Liver (tissue), 9 donors: ENCODE data around the gene ADAMTS2. TPM values are rescaled to one million over a fixed set of nuclear protein-coding genes. Genes with fewer than 3 reads are reported as not detected.

Experiments
- DNase-seq: peaks from one replicate; pipeline ENCODE4 v3.0.0-alpha.2; 2017; ENCODE audit warnings: low spot score
- H3K27ac ChIP-seq, 2 donors: one replicate each; pipeline ENCODE4 v1.7.0; 2013; ENCODE audit warnings: inconsistent platforms in 2 of 2, low read length in 2 of 2, control low read depth in 1 of 2, low read depth in 1 of 2, mild to moderate bottlenecking in 1 of 2
- H3K27me3 ChIP-seq, 4 donors: one replicate each; pipeline versions ENCODE4 v1.6.1 to v1.7.0; 2013; ENCODE audit warnings: low read length in 3 of 4, inconsistent platforms in 1 of 4, mild to moderate bottlenecking in 1 of 4, moderate library complexity in 1 of 4; ENCODE audit not compliant: control insufficient read depth in 4 of 4, insufficient read depth in 4 of 4
- H3K36me3 ChIP-seq, 4 donors: one replicate each; pipeline versions ENCODE4 v1.6.1 to v1.7.0; 2013; ENCODE audit warnings: low read length in 3 of 4, mild to moderate bottlenecking in 3 of 4, low read depth in 1 of 4, moderate library complexity in 1 of 4; ENCODE audit not compliant: control insufficient read depth in 4 of 4, insufficient read depth in 3 of 4
- H3K4me1 ChIP-seq, 4 donors: one replicate each; pipeline versions ENCODE4 v1.6.1 to v1.7.0; 2013; ENCODE audit warnings: low read length in 3 of 4, mild to moderate bottlenecking in 3 of 4, moderate library complexity in 1 of 4; ENCODE audit not compliant: control insufficient read depth in 4 of 4, insufficient read depth in 4 of 4
- H3K4me3 ChIP-seq, 3 donors: one replicate each; pipeline versions ENCODE4 v1.6.1 to v1.7.0; 2013; ENCODE audit warnings: low read length in 3 of 3, control low read depth in 1 of 3, low read depth in 1 of 3, mild to moderate bottlenecking in 1 of 3
- H3K9ac ChIP-seq, 2 donors: one replicate each; pipeline ENCODE4 v1.7.0; 2013; ENCODE audit warnings: low read length in 2 of 2, mild to moderate bottlenecking in 2 of 2, moderate library complexity in 2 of 2, control low read depth in 1 of 2, low read depth in 1 of 2
- H3K9me3 ChIP-seq, 4 donors: one replicate each; pipeline versions ENCODE4 v1.6.1 to v1.7.0; 2013; ENCODE audit warnings: low read length in 3 of 4; ENCODE audit not compliant: control insufficient read depth in 4 of 4
- GABPA ChIP-seq, 2 donors: IDR thresholded peaks in 1 of 2; conservative IDR thresholded peaks in 1 of 2; 2 replicates each; pipeline ENCODE4 v1.6.1; 2016; ENCODE audit warnings: antibody characterized with exemption in 2 of 2, mild to moderate bottlenecking in 1 of 2, moderate library complexity in 1 of 2
- HNF4A ChIP-seq, 2 donors: conservative IDR thresholded peaks; 2 replicates each; pipeline ENCODE4 v1.6.1; 2016; ENCODE audit warnings: antibody characterized with exemption in 2 of 2, mild to moderate bottlenecking in 2 of 2
- HNF4G ChIP-seq: IDR thresholded peaks from 2 replicates; pipeline ENCODE4 v1.6.1; 2016; ENCODE audit warnings: antibody characterized with exemption
- JUND ChIP-seq, 2 donors: IDR thresholded peaks; 2 replicates each; pipeline ENCODE4 v1.6.1; 2016; ENCODE audit warnings: antibody characterized with exemption in 2 of 2
- NR2F2 ChIP-seq: IDR thresholded peaks from 2 replicates; pipeline ENCODE4 v1.6.1; 2016; ENCODE audit warnings: antibody characterized with exemption
- RAD21 ChIP-seq, 2 donors: IDR thresholded peaks; 2 replicates each; pipeline ENCODE4 v1.6.1; 2016; ENCODE audit warnings: antibody characterized with exemption in 2 of 2, mild to moderate bottlenecking in 2 of 2
- RXRA ChIP-seq, 2 donors: IDR thresholded peaks; 2 replicates each; pipeline ENCODE4 v1.6.1; 2017 to 2018; ENCODE audit warnings: antibody characterized with exemption in 2 of 2, mild to moderate bottlenecking in 1 of 2
- SP1 ChIP-seq: IDR thresholded peaks from 2 replicates; pipeline ENCODE4 v1.6.1; 2018; ENCODE audit warnings: antibody characterized with exemption, mild to moderate bottlenecking
- YY1 ChIP-seq: IDR thresholded peaks from 2 replicates; pipeline ENCODE4 v1.6.1; 2016; ENCODE audit warnings: antibody characterized with exemption, mild to moderate bottlenecking
- WGBS: extraction: QIAGEN DNeasy Blood & Tissue Kit; methylation state at CpG from one replicate; pipeline ENCODE4 v1.1.7; 2013; 5-methylcytosine and 5-hydroxymethylcytosine counted together
- polyA plus RNA-seq, 2 donors: library from polyadenylated mRNA; stranded (reverse) in 1 of 2; unstranded in 1 of 2; fragments of 200-250 nt in 1 of 2; fragments of >200 nt in 1 of 2; fragmentation: Nextera tagmentation in 1 of 2; extraction: Ambion mirVana in 1 of 2; gene quantifications; one replicate each; pipeline versions ENCODE4 v1.2.1 to v1.2.3, GENCODE V29; 2013 to 2015
- total RNA-seq, 2 donors: library from RNA; depleted of rRNA; stranded (reverse); fragments of >200 nt; gene quantifications; one replicate each; pipeline ENCODE4 v1.2.3, GENCODE V29; 2014
- TF ChIP-seq, protein P1 (sequence below): IDR thresholded peaks from 2 replicates; pipeline ENCODE4 v1.6.1; 2016; ENCODE audit warnings: antibody characterized with exemption
- TF ChIP-seq, protein P2 (sequence below): IDR thresholded peaks from 2 replicates; pipeline ENCODE4 v1.6.1; 2016; ENCODE audit warnings: antibody characterized with exemption, mild to moderate bottlenecking
- TF ChIP-seq, protein P3 (sequence below): IDR thresholded peaks from 2 replicates; pipeline ENCODE4 v1.6.1; 2016; ENCODE audit warnings: antibody characterized with exemption
- donor health status: healthy.
- donor health status: healthy.
- donor health status: healthy.
- donor health status: healthy.
- donor health status: healthy.

Gene ADAMTS2
- total and polyA plus RNA-seq, 4 donors = 2.7 to 24.3 (median 12.0) TPM

DNA sequence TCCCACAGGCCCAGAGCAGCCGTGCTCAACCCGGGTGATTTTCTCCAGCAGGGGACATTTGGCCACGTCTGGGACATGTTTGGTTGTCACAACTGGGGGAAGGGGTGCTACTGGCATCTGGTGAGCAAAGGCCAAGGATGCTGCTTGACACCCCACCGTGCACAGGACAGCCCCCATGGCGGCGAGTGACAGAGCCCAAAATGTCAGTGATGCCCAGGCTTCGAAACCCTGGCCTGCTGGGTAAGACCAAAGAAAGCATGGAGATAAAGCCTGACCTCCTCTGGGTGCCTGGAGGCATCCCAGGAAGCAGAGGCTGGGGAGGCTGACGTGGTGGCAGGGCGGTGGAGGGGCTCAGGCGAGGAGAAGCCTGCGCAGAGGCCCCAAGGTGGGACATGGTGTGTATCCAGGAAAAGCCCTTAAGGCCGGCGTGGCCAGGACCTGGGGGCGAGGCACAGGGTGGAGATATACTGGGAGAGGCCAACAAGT, 218.7 kb downstream of the ADAMTS2 start:
- H3K9ac ChIP-seq = no peak overlapping the region
- H3K27ac ChIP-seq = no peak overlapping the region
- H3K4me3 ChIP-seq = no peak overlapping the region
- H3K36me3 ChIP-seq = peaks cover 0 to 3% (median 0%) of the 10 kb centered on the region in 4 donors
- H3K9me3 ChIP-seq = peaks cover 3 to 11% (median 7%) of the 10 kb centered on the region in 4 donors
- H3K27me3 ChIP-seq = no peaks in the 10 kb centered on the region
- TF ChIP-seq HNF4G = no peak
- TF ChIP-seq SP1 = no peak
- no peak for TF ChIP-seq JUND (IDR thresholded peaks at IDR 0.05)
- TF ChIP-seq, protein P1, sequence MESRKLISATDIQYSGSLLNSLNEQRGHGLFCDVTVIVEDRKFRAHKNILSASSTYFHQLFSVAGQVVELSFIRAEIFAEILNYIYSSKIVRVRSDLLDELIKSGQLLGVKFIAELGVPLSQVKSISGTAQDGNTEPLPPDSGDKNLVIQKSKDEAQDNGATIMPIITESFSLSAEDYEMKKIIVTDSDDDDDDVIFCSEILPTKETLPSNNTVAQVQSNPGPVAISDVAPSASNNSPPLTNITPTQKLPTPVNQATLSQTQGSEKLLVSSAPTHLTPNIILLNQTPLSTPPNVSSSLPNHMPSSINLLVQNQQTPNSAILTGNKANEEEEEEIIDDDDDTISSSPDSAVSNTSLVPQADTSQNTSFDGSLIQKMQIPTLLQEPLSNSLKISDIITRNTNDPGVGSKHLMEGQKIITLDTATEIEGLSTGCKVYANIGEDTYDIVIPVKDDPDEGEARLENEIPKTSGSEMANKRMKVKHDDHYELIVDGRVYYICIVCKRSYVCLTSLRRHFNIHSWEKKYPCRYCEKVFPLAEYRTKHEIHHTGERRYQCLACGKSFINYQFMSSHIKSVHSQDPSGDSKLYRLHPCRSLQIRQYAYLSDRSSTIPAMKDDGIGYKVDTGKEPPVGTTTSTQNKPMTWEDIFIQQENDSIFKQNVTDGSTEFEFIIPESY = no peak
- TF ChIP-seq RXRA (IDR thresholded peaks at IDR 0.05) = no peak
- TF ChIP-seq, protein P2, sequence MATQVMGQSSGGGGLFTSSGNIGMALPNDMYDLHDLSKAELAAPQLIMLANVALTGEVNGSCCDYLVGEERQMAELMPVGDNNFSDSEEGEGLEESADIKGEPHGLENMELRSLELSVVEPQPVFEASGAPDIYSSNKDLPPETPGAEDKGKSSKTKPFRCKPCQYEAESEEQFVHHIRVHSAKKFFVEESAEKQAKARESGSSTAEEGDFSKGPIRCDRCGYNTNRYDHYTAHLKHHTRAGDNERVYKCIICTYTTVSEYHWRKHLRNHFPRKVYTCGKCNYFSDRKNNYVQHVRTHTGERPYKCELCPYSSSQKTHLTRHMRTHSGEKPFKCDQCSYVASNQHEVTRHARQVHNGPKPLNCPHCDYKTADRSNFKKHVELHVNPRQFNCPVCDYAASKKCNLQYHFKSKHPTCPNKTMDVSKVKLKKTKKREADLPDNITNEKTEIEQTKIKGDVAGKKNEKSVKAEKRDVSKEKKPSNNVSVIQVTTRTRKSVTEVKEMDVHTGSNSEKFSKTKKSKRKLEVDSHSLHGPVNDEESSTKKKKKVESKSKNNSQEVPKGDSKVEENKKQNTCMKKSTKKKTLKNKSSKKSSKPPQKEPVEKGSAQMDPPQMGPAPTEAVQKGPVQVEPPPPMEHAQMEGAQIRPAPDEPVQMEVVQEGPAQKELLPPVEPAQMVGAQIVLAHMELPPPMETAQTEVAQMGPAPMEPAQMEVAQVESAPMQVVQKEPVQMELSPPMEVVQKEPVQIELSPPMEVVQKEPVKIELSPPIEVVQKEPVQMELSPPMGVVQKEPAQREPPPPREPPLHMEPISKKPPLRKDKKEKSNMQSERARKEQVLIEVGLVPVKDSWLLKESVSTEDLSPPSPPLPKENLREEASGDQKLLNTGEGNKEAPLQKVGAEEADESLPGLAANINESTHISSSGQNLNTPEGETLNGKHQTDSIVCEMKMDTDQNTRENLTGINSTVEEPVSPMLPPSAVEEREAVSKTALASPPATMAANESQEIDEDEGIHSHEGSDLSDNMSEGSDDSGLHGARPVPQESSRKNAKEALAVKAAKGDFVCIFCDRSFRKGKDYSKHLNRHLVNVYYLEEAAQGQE = no peak
- no peak for TF ChIP-seq NR2F2
- TF ChIP-seq RAD21 (IDR thresholded peaks at IDR 0.05) = no peak
- TF ChIP-seq GABPA (IDR thresholded peaks at IDR 0.05 in 1 of 2, conservative IDR thresholded peaks at IDR 0.05 in 1 of 2) = no peak
- TF ChIP-seq YY1 = no peak
- TF ChIP-seq, protein P3, sequence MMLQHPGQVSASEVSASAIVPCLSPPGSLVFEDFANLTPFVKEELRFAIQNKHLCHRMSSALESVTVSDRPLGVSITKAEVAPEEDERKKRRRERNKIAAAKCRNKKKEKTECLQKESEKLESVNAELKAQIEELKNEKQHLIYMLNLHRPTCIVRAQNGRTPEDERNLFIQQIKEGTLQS = no peak
- no peak for DNase-seq
- H3K4me1 ChIP-seq = no peaks in the 10 kb centered on the region
- 85% methylated on average over 14 of the region's 14 CpGs for WGBS

DNA sequence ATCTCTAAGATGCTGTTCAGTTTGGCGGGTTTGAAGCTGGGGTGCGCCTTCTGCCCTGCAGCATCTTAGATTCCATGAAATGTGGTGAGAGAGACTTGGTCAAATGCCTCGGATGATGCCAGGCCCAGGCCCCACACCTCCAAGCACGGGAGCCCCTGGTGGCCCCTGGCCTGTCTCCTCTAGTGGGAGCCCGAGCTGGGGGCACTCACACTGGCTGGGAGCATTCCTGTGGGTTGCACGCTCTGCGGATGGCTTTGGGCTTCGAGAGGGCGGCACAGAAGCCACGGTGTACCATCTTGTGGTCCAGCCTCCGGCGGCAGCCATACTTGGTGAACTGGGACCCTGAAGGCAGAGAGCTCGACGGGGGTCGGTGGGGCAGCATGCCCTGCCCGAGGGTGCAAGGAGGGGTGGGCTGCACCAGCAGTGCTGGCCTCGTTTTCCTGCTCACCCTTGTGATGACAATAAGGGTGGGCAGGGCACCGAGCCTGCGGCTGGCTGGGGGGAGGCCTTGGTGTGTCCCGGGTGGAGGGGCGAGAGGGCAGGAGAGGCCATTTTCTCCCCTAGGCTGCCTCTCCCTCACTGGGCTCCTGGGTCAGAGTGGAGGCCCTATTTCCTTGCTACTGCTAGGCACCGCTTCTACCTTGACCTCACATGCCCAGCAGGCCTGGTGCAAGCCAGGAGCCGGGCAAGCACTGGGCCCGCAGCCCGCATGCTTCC, 219.3 kb downstream of the ADAMTS2 start:
- Histone ChIP-seq H3K27me3 (no peaks in the 10 kb centered on the region), H3K4me3 (no peak overlapping the region), H3K27ac (no peak overlapping the region), H3K4me1 (no peaks in the 10 kb centered on the region), H3K9me3 (peaks cover 3 to 12% (median 9%) of the 10 kb centered on the region in 4 donors), H3K9ac (no peak overlapping the region), H3K36me3 (peaks cover 0 to 3% (median 0%) of the 10 kb centered on the region in 4 donors)
- TF ChIP-seq HNF4A (conservative IDR thresholded peaks at IDR 0.05) = no peak
- DNase-seq = no peak
- 93% methylated on average over 25 of the region's 25 CpGs for WGBS
